ENCODE data around the gene TNS4. TPM values are rescaled to one million over a fixed set of nuclear protein-coding genes. Genes with fewer than 3 reads are reported as not detected.

Gene TNS4
- total RNA-seq, 2 donors from 2014 or later, result 0.89 to 2.5 TPM

DNA sequence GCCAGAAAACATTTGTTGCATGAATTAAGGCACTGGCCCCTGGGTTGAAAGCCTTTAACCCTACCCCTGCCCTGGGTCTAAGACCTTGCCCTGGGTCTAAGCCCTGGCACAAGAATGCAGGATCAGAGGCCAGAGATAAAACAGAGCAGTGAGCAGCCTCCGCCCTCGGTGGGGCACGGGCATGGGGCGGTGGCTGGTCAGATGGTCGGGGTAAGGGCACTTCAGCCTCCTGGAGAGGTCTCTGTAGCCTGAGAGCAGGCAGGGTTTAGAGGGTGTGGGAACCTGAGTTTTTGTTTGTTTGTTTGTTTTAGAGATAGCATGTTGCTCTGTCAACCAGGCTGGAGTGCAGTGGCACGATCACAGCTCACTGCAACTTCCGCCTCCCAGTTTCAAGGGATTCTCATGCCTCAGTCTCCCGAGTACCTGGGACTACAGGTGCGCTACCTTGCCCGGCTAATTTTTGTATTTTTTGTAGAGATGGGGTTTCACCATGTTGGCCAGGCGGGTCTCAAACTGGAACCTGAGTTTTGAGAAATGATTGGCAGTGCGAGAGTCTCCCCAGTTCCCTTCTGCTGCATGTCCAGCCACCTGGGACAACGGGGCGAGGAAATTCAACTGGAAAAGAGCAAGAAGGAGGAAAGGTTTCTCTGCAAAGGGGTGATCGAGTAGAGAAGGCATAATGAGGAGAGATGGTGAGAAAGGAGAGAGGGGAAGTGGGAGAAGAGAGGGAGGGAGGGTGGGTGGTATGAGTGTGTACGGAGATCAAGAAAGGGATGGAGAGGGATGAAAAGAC is 27.7 kb downstream of the TNS4 start:
- Mint-ChIP-seq H3K4me3 (no peak overlapping the region), H3K36me3 (ENCODE audit: low read depth) (peaks cover 6% of the 10 kb centered on the region), H3K27ac (no peak overlapping the region)

DNA sequence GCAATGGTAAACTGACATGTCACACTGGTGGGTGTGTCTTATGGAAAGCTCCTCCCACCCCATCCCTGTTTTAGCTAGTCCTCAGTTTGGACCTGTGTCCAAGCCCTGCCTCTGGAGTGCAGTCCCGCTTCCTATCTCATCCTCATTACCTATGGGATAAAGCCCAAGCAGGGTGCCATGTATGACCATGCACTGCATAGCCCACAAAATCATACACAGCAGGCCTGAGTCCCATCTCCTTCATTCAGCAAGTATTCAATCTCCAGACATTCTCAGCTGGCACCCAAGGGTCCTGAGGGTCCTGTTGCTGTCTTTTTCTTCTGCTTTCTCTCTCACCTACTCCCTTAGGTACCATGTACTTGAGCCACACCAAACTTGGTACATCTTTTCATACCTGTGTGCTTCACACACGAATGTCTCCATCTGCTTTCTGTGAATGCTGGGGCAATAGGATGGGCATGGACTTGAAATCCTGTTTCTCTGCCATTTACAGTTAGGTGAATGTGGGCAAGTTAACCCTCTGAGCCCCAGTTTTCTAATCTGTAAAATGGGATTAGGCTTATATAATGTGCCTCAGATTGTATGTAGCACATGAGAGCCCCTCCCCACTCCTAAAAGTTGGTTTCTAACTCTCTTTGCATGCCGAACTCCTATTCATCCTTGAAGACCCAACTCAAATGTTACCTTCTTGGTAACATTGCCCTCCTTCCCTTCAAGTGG is 28.5 kb downstream of the TNS4 start:
- Histone ChIP-seq H3K36me3 (ENCODE audit: control insufficient read depth, insufficient read depth, low read length) (no peaks in the 10 kb centered on the region), H3K4me1 (ENCODE audit: control insufficient read depth, insufficient read depth, low read length) (peaks cover 3% of the 10 kb centered on the region), H3K27me3 (ENCODE audit: control insufficient read depth, insufficient read depth, low read length, poor library complexity, severe bottlenecking) (no peaks in the 10 kb centered on the region), H3K27ac (ENCODE audit: low read depth, low read length) (no peak overlapping the region), H3K4me3 (ENCODE audit: low read length) (no peak overlapping the region), H3K9ac (ENCODE audit: extremely low read depth, low read length, poor library complexity, severe bottlenecking) (no peak overlapping the region), H3K9me3 (ENCODE audit: control insufficient read depth, low read length) (peaks cover 14% of the 10 kb centered on the region)
- TF ChIP-seq, protein P1, sequence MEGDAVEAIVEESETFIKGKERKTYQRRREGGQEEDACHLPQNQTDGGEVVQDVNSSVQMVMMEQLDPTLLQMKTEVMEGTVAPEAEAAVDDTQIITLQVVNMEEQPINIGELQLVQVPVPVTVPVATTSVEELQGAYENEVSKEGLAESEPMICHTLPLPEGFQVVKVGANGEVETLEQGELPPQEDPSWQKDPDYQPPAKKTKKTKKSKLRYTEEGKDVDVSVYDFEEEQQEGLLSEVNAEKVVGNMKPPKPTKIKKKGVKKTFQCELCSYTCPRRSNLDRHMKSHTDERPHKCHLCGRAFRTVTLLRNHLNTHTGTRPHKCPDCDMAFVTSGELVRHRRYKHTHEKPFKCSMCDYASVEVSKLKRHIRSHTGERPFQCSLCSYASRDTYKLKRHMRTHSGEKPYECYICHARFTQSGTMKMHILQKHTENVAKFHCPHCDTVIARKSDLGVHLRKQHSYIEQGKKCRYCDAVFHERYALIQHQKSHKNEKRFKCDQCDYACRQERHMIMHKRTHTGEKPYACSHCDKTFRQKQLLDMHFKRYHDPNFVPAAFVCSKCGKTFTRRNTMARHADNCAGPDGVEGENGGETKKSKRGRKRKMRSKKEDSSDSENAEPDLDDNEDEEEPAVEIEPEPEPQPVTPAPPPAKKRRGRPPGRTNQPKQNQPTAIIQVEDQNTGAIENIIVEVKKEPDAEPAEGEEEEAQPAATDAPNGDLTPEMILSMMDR (conservative IDR thresholded peaks at IDR 0.05), result no peak
- H3K4me3 Mint-ChIP-seq, result no peak overlapping the region
- H3K9me3 Mint-ChIP-seq, result peaks cover 18% of the 10 kb centered on the region
- peaks cover 6% of the 10 kb centered on the region for H3K36me3 Mint-ChIP-seq (ENCODE audit: low read depth)
- no peak for DNase-seq
- H3K27ac Mint-ChIP-seq, result no peak overlapping the region
- 93 to 96% methylated on average over 3 of the region's 3 CpGs for WGBS, 2 experiments (ENCODE audit: insufficient coverage in 1 of 2, insufficient read length in 1 of 2)
- peaks cover 22% of the 10 kb centered on the region for H3K4me1 Mint-ChIP-seq
- peaks cover 2% of the 10 kb centered on the region for H3K27me3 Mint-ChIP-seq (ENCODE audit: insufficient read depth)

More for the DNA sequence above, 27.7 kb downstream of the TNS4 start:
- no peak overlapping the region for H3K9ac ChIP-seq (ENCODE audit: extremely low read depth, low read length, poor library complexity, severe bottlenecking)
- WGBS, 2 experiments (ENCODE audit: insufficient coverage in 1 of 2, insufficient read length in 1 of 2), result 80 to 87% methylated on average over 9 to 16 of the region's 16 CpGs
- Mint-ChIP-seq H3K9me3 (peaks cover 18% of the 10 kb centered on the region), H3K4me1 (peaks cover 22% of the 10 kb centered on the region), H3K27me3 (ENCODE audit: insufficient read depth) (peaks cover 2% of the 10 kb centered on the region)
- H3K27me3 ChIP-seq (ENCODE audit: control insufficient read depth, insufficient read depth, low read length, poor library complexity, severe bottlenecking), result no peaks in the 10 kb centered on the region
- H3K4me3 ChIP-seq (ENCODE audit: low read length), result no peak overlapping the region
- no peak overlapping the region for H3K27ac ChIP-seq (ENCODE audit: low read depth, low read length)
- H3K36me3 ChIP-seq (ENCODE audit: control insufficient read depth, insufficient read depth, low read length), result no peaks in the 10 kb centered on the region
- TF ChIP-seq, protein P1 (conservative IDR thresholded peaks at IDR 0.05), result no peak
- H3K4me1 ChIP-seq (ENCODE audit: control insufficient read depth, insufficient read depth, low read length), result peaks cover 3% of the 10 kb centered on the region
- peaks cover 14% of the 10 kb centered on the region for H3K9me3 ChIP-seq (ENCODE audit: control insufficient read depth, low read length)
- no peak for DNase-seq

DNA sequence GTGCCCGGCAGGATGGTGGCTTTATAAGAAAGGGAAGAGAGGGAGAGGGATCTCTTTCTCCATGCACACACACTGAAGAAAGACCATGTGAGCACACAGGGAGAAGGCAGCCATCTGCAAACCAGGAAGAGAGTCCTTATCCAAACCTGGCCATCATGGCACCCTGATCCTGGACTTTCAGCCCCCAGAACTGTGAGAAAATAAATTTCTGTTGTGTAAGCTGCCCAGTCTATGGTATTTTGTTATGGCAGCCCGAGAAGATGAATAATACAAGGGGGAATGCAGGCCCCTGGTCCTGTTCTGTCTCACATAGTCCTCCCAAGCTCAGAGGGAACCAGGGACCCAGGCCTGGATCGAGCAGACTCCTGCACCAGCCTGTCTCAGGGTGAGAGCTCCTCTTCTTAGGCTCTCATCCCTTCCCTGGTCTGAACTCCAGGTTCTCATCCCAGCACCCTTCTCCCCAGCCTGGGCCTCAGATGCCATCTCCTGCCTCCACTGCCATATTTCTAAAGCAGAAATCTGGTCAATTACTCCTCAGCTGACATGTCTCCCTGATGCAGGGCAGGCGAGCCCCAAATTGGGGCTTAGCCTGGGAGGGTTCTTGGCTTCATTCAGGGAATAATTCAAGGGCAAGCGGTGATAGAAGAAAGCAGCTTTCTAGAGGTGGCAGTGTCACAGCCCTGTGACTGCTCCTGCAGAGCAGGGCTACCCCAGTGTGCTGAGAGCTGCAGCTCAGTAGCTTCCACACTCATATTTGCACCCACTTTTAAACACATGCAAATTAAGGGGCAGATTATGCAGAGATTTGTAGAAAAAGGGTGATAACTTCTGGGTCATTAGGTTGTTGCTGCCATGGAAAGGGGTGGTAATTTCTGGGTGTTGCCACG is 29.3 kb downstream of the TNS4 start:
- peaks cover 2% of the 10 kb centered on the region for H3K27me3 Mint-ChIP-seq (ENCODE audit: insufficient read depth)
- H3K4me3 Mint-ChIP-seq, result no peak overlapping the region
- no peaks in the 10 kb centered on the region for H3K27me3 ChIP-seq (ENCODE audit: control insufficient read depth, insufficient read depth, low read length, poor library complexity, severe bottlenecking)
- H3K27ac Mint-ChIP-seq, result no peak overlapping the region
- TF ChIP-seq, protein P1 (conservative IDR thresholded peaks at IDR 0.05), result no peak
- peaks cover 22% of the 10 kb centered on the region for H3K4me1 Mint-ChIP-seq
- H3K9me3 Mint-ChIP-seq, result peaks cover 18% of the 10 kb centered on the region
- no peak overlapping the region for H3K27ac ChIP-seq (ENCODE audit: low read depth, low read length)
- peaks cover 6% of the 10 kb centered on the region for H3K36me3 Mint-ChIP-seq (ENCODE audit: low read depth)
- H3K9ac ChIP-seq (ENCODE audit: extremely low read depth, low read length, poor library complexity, severe bottlenecking), result no peak overlapping the region
- DNase-seq, result no peak
- peaks cover 14% of the 10 kb centered on the region for H3K9me3 ChIP-seq (ENCODE audit: control insufficient read depth, low read length)
- no peak overlapping the region for H3K4me3 ChIP-seq (ENCODE audit: low read length)
- 86 to 90% methylated on average over 2 to 6 of the region's 6 CpGs for WGBS, 2 experiments (ENCODE audit: insufficient coverage in 1 of 2, insufficient read length in 1 of 2)
- peaks cover 3% of the 10 kb centered on the region for H3K4me1 ChIP-seq (ENCODE audit: control insufficient read depth, insufficient read depth, low read length)
- H3K36me3 ChIP-seq (ENCODE audit: control insufficient read depth, insufficient read depth, low read length), result no peaks in the 10 kb centered on the region

Data from endodermal cell (in vitro differentiated cells).